GM19328 (cell line): ENCODE data around the gene ARHGAP6.
"Not testable (repeated sequence)": the region's sequence is repeated elsewhere in the genome, so short reads cannot be mapped to it uniquely, and the experiment has no call there.

Experiments
- ATAC-seq: cut with Tn5 transposase; IDR thresholded peaks from one replicate; pipeline ENCODE4 v1.9.1; 2021; ENCODE audit warnings: mild to moderate bottlenecking, moderate library complexity; ENCODE audit not compliant: unreplicated experiment

The ARHGAP6 gene

DNA sequence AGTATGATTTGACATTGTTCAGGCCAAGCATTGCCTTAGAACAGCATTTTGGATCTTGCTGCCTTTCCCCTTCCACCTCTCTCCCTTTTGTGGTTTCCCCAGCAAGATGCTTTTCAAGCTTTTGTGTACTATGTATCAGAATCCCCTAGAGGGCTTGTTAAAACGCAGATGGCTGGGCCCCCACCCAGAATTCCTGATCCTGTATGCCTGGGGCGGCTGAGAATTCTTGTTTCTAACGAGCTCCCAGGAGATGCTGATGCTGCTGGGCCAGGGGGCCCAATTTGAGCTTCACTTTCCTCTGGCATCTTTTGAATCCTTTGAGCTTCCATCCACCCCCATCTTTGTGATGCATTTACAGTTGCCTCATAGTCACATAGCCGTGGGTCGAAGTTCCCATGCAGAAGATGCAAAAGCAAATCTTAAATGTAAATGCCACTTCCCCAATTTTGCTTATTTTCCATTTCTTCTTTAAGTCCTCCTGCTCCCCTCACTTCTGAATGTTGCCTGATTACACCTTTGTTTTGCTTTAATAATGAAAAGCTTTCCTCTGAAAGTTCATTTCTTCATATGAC, 536.1 kb downstream of the ARHGAP6 start:
- ATAC-seq = no peak

DNA sequence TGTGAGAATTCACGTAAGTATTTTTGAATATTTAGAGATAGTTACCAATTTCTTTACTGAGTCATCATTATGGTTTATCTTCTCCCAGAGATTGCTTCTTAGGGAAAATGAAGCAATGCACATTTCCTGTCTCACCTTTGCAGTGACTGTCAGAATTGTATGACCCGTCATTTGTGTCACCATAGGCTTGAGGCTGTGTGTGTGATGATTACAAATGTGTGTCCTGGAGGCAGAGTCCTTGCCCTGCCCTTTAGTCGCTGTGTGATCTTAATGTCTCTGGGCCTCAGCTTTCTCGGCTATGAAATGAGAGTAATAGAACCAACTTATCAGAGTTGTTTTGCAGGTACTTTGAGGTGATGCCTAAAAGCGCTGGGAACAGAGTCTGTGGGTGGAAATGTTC, 540.7 kb downstream of the ARHGAP6 start:
- no peak for ATAC-seq

DNA sequence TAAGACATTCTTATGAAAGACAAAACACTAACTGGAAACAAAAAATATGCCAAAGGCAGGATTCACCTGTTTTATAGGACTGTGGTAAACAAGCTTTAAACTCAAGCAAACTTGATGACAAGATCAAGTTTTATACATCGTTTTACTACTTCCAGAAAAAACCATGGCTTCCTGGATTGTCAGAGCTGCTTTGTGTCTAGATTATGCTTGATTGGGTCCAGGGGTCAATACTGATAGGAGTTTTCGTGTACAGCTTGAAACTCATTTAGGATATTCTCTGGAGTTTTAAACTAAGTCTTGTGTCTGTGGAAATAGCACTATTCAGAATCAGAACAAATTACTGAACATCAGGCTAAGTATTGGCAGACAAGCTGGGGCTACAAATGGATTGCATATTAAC, 541.6 kb downstream of the ARHGAP6 start:
- no peak for ATAC-seq

DNA sequence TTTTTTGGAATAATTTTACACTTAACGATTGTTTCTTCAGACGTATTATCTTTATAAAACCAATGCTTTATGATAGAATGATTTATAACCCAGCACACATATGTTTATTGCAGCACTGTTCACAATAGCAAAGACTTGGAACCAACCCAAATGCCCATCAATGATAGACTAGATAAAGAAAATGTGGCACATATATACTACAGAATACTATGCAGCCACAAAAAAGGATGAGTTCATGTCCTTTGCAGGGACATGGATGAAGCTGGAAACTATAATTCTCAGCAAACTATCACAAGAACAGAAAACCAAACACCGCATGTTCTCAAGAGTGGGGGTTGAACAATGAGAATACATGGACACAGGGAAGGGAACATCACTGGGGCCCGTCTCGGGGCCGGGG, 542.6 kb downstream of the ARHGAP6 start:
- not testable (repeated sequence) for ATAC-seq

DNA sequence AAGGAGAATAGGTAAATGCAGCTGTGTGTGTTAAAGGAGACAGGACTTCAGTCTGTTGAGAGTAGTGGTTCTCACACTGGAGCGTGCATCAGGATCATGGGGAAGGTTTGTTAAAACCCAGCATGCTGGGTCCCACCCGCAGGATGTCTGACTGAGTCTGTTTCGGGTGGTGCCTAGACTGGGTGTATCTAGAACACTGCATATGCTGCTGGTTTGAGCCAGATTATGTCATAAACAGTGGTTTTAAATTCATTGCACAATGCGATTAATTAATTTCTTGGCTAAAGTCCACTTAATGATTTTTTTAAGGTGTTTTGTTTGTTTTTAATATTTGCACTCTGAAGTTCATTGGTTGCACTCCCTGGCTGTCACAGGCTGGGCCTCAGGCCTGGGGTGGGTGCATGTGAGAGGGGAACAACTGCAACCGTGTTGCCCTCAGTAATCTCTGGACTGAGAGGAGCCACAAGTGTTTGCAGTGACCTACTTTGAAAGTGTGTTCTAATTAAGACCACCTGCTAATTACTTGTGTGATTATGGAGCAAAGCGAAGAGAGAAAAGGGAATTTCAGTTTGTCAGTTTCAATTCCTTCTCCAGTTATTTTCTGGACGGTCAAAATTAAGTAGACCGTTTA, 546.3 kb downstream of the ARHGAP6 start:
- no peak for ATAC-seq

DNA sequence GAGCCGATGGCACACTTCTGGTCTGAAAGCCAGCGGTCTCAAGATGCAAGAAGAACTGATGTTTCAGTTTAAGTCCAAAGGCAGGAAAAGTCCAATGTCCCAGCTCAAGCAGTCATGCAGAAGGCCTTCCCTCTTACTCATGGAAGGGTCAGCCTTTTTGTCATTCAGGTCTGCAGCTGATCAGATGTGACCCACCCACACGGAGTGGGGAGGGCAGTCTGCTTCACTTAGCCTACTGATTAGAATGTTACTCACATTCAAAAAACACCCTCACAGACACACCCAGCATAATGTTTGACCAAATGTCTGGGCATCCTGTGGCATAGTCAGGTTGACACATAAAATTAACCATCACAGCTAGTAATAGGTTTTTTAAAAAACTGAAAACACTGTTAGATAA, 548.0 kb downstream of the ARHGAP6 start:
- ATAC-seq = no peak

DNA sequence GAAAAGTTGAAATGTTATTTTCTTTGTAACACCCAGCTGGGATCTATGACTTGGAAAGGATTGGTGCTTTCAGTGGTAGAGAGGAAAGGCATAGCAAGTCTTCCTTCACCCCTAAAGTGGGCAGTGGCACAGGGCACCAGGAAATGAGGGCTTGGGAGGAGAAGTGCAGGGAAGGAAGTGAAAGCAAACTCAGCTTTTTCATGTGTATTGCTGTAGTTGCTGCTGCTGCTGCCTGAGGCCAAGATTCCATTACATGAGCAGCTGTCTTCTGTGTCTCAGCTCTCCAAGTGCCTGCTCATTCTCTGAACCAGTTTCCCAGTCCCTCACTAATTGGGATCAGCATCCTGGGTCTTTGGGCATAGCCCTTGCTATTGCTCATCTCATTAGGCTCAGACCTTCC, 552.0 kb downstream of the ARHGAP6 start:
- ATAC-seq = no peak

DNA sequence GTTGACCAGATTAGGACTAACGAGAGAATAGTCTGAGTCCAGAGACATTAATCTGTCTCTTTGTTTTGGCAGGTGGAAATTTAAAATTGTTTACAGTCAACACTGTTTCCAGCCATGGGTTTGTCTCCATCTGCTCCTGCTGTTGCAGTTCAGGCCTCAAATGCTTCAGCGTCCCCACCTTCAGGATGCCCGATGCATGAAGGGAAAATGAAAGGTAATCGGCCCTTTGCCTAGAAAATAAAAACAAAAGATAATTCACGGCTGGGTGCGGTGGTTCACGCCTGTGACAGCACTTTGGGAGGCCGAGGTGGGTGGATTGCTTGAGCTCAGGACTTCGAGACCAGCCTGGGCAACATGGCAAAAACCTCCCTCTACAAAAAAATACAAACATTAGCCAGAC, 553.8 kb downstream of the ARHGAP6 start:
- ATAC-seq = no peak

DNA sequence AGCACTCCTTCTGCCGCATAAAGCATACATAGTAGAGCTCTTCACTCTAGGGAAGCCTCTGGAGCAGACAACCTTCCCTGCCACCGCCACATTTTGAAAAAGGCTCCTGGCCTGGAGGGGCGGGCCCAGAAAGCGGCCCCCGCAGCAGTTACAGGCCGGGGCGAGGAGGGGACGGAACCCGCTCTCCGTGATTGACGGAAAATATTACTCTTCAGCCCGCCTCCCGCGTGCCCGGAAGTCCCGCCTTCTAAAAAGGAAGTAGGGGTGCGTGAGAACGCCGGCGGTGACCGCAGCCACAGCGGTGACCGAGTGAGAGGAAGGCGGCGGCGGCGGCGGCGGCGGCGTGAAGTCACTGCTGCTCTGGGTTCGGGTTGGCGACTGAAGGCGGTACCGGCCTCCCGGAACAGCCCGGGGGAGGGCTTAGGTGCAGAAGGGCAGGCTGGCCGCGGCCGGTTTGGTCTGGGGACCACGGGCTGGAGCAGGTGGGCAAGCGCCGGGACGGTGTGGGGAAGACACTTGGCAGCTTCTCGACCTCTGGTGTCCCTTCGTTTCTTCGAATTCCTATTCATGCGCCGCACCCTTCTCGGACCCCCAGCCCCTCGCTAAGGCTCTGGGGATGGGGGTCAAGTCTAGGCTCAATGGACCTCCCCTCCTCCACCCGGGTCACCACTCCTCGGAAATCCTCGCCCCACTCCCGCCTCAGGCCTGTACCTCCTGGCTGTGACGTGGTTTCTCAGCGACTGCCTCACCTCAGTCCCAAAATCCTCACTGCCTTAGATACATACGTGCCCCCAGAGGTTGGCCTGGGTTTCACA, 554.5 kb downstream of the ARHGAP6 start, which contains the start of gene HCCS:
Gene HCCS, plus strand, starts transcription at position 296 of the 815 bp plus-strand sequence. CDS start 729 bp downstream, outside the sequence.
- peak; percentile 89 for ATAC-seq

DNA sequence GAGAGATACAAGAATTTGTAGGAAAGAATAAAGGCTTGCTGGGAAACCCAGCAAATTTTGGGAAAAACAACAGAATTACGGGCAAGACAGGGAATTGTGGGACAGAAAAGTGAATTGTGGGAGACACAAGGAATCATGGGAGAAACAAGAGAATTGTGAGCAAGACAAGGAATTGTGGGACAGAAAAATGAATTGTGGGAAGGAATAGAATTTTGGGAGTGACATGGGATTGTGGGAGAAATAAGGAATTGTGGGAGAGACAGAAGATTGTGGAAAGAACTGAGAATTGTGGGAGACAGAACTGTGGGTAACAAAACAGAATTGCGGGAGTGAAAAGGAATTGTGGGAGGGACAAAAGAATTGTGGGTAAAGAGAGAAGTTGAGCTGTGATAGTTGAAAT, 555.8 kb downstream of the ARHGAP6 start:
- no peak for ATAC-seq

DNA sequence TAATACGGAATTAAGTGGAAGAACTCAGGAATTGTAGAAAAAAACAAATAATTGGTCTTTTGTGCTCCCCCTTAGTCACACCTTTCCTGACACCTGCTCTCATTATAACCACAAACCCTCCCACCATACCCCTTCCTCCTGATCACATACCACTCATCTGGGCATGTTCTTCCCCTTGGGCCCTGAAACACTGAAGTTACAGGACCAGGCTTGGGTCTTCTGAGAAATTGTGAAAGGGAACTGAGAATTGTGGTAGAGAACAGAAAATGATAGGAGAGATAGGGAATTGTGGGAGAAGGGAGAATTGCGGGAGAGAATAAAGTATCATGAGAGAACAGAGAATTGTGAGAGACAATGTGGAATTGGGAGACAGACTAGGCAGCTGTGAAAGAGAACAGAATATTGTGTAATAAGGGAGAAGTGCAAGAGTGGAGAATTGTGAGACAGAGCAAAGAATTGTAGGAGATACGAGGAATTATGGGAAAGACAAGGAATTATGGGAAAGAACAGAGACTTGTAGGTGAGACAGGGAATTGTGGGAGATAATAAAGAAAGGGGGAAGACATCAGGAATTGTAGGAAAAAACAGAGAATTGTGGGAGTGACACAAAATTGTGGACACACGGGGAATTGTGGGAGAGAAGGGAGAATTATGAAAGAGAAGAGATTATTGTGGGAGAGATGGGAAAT, 557.3 kb downstream of the ARHGAP6 start:
- no peak for ATAC-seq

DNA sequence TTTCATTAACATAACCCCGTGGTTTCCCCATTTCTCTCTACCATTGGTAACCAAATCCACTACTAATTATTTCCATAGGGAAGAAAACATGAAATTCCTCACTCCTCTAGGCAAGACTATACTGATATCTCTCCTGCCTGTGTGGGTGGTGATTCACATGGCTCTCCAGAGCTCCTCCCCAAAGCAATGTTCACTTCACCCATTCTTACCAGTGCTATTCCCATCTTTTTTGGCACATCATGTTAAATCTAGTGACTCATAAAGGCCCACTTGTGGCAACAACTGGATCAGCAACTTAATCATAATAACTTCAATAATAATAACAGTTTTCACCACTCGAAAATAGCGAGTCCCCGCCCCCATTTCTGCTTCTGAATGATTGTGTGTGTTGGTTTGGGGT, 560.6 kb downstream of the ARHGAP6 start:
- no peak for ATAC-seq

DNA sequence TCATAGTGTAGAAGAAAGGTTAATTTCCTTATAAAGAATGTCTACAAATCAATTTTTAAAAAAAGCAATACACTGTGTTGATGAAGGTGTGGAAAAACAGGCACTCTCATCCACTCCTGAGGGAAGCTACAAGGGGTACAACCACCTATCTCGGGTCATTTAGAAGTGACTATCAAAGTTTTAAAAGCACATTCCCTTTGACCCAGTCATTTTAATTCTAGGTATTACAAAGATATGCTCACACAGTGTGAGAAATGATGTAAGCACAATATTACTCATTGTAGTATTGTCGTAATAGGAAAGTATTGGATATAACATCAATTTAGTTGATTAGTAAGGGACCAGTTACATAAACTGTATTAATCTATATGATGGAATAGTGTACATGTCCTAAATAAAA, 562.0 kb downstream of the ARHGAP6 start:
- no peak for ATAC-seq

DNA sequence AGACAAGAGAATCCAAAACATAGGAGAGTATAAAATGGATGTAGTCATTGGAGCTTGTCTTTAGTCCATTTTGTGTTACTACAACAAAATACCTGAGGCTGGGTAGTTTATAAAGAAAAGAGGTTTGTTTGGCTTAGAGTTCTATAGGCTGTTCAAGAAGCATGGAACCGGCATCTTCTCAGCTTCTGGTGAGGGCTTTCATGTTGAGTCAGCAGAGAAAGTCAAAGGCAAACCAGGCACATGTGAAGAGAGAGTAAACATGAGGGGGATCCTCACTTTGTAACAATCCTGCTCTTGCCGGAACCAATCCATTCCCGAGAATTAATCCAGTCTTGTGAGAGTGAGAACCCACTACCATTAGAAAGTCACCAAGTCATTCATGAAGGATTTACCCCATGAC, 562.7 kb downstream of the ARHGAP6 start:
- no peak for ATAC-seq

DNA sequence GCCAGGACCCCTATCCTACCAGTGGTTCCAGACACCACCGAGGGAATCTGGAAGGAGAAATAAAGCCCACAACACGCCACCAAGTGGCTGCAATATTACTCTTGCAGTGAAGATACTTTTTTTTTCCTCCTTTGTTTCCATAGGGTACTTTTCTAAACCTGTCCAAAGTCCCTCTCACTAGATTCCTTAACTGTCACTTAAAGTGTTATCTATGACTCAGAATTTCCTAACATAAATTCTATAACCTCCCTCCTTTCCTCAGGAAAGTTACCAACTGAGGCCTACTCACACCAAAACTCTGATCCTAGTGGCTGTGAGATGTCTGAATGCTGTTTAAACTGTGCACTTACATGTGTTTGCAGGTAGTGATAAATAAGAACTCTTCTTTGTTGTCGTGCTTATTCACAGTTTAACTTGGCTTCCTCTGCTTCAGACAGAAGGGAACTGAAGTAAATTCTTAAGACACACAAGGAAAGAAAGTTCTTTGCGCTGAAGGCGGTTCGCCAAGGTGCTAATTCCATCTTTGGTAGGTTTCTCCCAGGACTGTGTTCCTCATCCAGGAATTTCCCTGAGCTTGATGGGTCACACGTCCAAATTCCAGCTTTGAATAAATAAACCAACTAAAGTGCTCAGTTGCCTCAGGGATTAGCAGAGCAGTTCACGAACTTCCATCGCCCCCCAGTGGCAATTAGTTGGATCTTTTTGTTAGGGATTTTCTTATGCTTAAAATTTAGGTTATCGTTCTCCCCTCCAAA, 565.3 kb downstream of the ARHGAP6 start:
- ATAC-seq = no peak

DNA sequence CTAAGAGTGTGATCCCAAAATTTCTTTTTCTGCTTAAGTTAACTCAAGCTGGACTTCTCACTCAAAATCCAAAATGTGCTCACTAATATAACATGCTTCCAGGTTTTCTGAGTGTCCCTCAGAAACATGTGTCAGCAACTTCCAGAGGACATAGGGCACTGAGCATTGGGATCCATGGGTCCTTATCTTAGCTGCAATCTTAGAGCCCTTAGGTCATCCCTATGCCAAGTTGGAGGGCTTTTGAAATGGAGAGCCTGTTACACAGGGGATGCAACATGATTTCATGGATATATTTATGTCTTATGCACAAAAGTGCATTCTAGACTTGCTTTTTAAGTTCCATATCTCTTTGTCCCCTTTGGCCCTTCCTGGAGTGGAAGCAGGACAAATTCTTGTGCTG, 566.3 kb downstream of the ARHGAP6 start:
- ATAC-seq = no peak

DNA sequence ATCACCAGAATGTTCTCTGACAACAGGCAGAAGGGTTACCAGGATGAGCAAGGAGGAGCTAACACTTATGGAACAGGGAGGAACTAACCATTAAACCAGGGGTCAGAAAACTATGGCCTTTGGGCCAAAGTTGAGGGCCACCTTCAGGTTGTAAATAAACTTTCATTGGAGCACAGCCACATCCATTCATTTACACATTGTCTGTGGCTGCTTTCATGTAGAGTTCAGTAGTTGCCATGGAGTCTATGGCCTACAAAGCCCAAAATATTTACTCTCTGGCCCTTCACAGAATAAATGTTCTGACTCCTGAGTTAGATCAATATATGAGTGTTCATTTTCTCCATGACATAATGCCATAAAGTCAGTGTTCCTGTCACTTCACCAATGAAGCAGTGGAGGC, 567.8 kb downstream of the ARHGAP6 start:
- no peak for ATAC-seq

DNA sequence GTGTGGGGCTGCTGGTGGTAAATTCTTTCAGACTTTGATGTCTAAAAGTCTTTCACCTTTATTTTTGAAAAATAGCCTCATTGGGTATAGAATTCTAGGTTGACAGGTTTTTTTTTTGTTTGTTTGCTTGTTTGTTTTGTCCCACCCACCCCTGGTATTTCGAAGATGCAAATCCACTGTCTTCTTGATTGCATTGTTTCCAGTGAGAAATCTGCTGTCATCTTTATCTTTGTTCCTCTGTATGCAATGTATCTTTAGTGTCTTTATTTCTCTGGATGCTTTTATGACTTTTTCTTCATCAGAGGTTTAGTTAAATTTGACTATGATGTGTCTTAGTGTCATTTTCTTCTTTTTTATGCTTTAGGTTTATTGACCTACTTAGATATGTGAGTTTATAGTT, 575.9 kb downstream of the ARHGAP6 start:
- no peak for ATAC-seq
